ENCODE data around the gene PCSK1N.

The PCSK1N gene

DNA sequence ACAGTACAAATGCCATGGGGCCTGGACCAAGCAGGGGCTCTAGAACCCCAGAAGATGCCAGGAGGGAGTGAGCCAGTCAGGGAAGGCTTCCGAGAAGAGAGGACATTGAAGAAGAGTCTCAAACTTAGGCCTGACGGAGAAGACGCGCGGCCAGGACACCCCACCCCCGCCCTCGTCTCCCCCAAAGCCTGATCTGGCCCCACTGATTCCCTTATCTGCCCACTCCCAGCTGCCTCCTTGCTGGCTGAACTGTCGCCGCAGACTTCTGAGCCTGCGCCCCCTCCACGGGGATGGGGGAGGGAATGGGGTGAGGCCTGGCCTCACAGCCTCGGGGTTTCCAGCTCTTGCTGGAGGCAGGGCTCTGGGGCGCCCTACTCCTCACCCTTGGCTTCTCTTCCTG, 52.6 kb downstream of the PCSK1N start (continued):
- TF ChIP-seq, protein P1, sequence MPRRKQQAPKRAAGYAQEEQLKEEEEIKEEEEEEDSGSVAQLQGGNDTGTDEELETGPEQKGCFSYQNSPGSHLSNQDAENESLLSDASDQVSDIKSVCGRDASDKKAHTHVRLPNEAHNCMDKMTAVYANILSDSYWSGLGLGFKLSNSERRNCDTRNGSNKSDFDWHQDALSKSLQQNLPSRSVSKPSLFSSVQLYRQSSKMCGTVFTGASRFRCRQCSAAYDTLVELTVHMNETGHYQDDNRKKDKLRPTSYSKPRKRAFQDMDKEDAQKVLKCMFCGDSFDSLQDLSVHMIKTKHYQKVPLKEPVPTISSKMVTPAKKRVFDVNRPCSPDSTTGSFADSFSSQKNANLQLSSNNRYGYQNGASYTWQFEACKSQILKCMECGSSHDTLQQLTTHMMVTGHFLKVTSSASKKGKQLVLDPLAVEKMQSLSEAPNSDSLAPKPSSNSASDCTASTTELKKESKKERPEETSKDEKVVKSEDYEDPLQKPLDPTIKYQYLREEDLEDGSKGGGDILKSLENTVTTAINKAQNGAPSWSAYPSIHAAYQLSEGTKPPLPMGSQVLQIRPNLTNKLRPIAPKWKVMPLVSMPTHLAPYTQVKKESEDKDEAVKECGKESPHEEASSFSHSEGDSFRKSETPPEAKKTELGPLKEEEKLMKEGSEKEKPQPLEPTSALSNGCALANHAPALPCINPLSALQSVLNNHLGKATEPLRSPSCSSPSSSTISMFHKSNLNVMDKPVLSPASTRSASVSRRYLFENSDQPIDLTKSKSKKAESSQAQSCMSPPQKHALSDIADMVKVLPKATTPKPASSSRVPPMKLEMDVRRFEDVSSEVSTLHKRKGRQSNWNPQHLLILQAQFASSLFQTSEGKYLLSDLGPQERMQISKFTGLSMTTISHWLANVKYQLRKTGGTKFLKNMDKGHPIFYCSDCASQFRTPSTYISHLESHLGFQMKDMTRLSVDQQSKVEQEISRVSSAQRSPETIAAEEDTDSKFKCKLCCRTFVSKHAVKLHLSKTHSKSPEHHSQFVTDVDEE (CRISPR knock-in tag; IDR thresholded peaks at IDR 0.05): no peak
- TF ChIP-seq SNAI2 (CRISPR knock-in tag; IDR thresholded peaks at IDR 0.05): no peak
- TF ChIP-seq ZNF8 (CRISPR knock-in tag; IDR thresholded peaks at IDR 0.05): no peak
- TF ChIP-seq RARB (CRISPR knock-in tag; IDR thresholded peaks at IDR 0.05): no peak
- TF ChIP-seq ZNF565 (CRISPR knock-in tag; conservative IDR thresholded peaks at IDR 0.05; ENCODE audit: low read depth): no peak

DNA sequence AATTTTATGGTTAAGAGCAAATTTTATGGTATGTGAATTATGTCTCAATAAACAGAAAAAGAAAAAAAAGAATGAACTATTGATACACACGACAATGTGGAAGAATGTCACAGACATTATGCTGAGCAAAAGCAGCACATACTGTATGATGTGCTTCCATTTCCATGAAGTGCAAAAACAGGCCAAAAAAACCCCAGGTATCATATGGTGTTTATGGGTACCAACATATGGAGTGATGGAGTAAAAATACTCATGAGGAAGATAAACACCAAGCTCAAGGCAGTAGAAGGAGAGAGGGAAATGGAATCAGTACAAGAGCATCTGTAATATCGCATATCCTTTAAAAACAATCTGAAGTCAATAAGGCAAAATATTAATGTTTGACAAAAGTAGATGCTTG, 53.2 kb downstream of the PCSK1N start:
- no peak for ATAC-seq
- TF ChIP-seq TCF4 (CRISPR knock-in tag; IDR thresholded peaks at IDR 0.05; ENCODE audit: borderline replicate concordance) (no peak), ZNF70 (CRISPR knock-in tag; IDR thresholded peaks at IDR 0.05) (no peak), ZNF565 (CRISPR knock-in tag; conservative IDR thresholded peaks at IDR 0.05; ENCODE audit: low read depth) (no peak)
- TF ChIP-seq, protein P2, sequence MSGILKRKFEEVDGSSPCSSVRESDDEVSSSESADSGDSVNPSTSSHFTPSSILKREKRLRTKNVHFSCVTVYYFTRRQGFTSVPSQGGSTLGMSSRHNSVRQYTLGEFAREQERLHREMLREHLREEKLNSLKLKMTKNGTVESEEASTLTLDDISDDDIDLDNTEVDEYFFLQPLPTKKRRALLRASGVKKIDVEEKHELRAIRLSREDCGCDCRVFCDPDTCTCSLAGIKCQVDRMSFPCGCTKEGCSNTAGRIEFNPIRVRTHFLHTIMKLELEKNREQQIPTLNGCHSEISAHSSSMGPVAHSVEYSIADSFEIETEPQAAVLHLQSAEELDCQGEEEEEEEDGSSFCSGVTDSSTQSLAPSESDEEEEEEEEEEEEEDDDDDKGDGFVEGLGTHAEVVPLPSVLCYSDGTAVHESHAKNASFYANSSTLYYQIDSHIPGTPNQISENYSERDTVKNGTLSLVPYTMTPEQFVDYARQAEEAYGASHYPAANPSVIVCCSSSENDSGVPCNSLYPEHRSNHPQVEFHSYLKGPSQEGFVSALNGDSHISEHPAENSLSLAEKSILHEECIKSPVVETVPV (CRISPR knock-in tag; IDR thresholded peaks at IDR 0.05): no peak

DNA sequence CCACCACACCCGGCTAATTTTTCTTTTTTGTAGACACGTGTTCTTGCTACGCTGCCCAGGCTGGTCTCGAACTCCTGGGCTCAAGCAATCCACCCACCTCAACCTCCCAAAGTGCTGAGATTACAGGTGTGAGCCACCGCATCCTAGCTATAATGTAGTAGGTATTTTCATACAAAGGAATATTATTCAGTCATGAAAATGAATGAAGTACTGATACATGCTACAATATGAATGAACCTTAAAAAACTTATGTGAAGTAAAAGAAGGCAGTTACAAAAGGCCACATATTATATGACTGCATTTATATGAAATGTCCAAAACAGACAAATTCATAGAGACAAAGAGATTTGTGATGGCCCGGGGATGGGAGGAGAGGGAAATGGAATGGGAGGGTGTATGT, 53.7 kb downstream of the PCSK1N start:
- TF ChIP-seq GLIS3 (CRISPR knock-in tag; IDR thresholded peaks at IDR 0.05) (no peak), CSDC2 (CRISPR knock-in tag; IDR thresholded peaks at IDR 0.05) (no peak), ZNF565 (CRISPR knock-in tag; conservative IDR thresholded peaks at IDR 0.05; ENCODE audit: low read depth) (no peak), TOX (CRISPR knock-in tag; IDR thresholded peaks at IDR 0.05; ENCODE audit: borderline replicate concordance) (no peak), TCF4 (CRISPR knock-in tag; IDR thresholded peaks at IDR 0.05; ENCODE audit: borderline replicate concordance) (no peak)
- TF ChIP-seq, protein P3, sequence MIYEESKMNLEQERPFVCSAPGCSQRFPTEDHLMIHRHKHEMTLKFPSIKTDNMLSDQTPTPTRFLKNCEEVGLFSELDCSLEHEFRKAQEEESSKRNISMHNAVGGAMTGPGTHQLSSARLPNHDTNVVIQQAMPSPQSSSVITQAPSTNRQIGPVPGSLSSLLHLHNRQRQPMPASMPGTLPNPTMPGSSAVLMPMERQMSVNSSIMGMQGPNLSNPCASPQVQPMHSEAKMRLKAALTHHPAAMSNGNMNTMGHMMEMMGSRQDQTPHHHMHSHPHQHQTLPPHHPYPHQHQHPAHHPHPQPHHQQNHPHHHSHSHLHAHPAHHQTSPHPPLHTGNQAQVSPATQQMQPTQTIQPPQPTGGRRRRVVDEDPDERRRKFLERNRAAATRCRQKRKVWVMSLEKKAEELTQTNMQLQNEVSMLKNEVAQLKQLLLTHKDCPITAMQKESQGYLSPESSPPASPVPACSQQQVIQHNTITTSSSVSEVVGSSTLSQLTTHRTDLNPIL (CRISPR knock-in tag; IDR thresholded peaks at IDR 0.05; ENCODE audit: low read depth): no peak
- no peak for ATAC-seq
